ENCODE data around the gene HES1. TPM values are rescaled to one million over a fixed set of nuclear protein-coding genes. Genes with fewer than 3 reads are reported as not detected.

The HES1 gene
- total and polyA plus RNA-seq, 4 donors: 5.3 to 12.5 (median 9.0) TPM

- TF ChIP-seq, protein P1, sequence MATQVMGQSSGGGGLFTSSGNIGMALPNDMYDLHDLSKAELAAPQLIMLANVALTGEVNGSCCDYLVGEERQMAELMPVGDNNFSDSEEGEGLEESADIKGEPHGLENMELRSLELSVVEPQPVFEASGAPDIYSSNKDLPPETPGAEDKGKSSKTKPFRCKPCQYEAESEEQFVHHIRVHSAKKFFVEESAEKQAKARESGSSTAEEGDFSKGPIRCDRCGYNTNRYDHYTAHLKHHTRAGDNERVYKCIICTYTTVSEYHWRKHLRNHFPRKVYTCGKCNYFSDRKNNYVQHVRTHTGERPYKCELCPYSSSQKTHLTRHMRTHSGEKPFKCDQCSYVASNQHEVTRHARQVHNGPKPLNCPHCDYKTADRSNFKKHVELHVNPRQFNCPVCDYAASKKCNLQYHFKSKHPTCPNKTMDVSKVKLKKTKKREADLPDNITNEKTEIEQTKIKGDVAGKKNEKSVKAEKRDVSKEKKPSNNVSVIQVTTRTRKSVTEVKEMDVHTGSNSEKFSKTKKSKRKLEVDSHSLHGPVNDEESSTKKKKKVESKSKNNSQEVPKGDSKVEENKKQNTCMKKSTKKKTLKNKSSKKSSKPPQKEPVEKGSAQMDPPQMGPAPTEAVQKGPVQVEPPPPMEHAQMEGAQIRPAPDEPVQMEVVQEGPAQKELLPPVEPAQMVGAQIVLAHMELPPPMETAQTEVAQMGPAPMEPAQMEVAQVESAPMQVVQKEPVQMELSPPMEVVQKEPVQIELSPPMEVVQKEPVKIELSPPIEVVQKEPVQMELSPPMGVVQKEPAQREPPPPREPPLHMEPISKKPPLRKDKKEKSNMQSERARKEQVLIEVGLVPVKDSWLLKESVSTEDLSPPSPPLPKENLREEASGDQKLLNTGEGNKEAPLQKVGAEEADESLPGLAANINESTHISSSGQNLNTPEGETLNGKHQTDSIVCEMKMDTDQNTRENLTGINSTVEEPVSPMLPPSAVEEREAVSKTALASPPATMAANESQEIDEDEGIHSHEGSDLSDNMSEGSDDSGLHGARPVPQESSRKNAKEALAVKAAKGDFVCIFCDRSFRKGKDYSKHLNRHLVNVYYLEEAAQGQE (IDR thresholded peaks at IDR 0.05): no peak
Measured at GRCh38 chr3:194185221-194185620, 49.3 kb downstream of the HES1 start (continued).

DNA sequence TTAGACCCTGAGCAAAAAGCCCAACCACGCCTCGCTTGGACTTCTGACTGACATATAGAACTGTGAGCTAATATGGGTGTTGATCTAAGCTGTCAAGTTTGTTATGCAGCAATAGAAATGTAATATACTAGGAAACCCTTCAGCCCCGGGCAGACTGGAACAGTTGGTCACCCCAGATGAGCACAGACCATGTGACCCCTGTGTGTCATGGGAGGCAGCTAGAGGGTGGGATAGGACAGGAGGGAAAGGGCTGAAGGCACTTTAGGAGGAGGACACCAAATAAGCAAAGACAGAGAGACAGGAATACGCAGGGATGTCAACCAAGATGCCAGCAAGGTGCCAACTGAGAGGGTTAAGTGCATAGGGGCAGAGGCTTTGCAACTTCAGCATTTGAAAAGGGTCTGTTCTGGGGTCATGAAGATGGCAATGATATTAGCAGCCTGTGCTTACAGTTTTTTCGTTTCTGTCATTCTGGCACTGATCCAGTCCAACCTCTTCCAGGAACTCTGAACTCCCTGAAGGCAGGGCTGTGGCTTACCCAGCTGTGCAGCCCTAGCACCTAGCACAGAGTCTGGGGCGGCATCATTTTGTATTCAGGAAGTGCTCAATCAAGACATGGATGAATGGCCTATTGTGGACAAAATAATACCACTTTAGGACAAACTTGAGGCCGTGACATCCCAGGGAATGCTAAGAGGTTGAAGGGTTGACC, 51.4 kb downstream of the HES1 start:
- H3K9ac ChIP-seq (ENCODE audit: low read depth in 1 of 2, low read length in 2 of 2): no peak overlapping the region
- WGBS: 84% methylated on average over 7 of the region's 7 CpGs

More for the DNA sequence above, 51.4 kb downstream of the HES1 start:
- Histone ChIP-seq H3K9me3 (ENCODE audit: control insufficient read depth in 4 of 4, low read length in 3 of 4) (no peaks in the 10 kb centered on the region), H3K27ac (ENCODE audit: low read depth in 1 of 2, low read length in 2 of 2) (no peak overlapping the region), H3K4me3 (ENCODE audit: low read depth in 1 of 3, low read length in 3 of 3) (no peak overlapping the region), H3K27me3 (ENCODE audit: control insufficient read depth in 4 of 4, insufficient read depth in 4 of 4, low read length in 3 of 4) (no peaks in the 10 kb centered on the region), H3K4me1 (ENCODE audit: control insufficient read depth in 4 of 4, insufficient read depth in 4 of 4, low read length in 3 of 4) (peaks cover 0 to 6% (median 4%) of the 10 kb centered on the region in 4 donors), H3K36me3 (ENCODE audit: control insufficient read depth in 4 of 4, insufficient read depth in 3 of 4, low read depth in 1 of 4, low read length in 3 of 4) (no peaks in the 10 kb centered on the region)
- TF ChIP-seq EGR1 (IDR thresholded peaks at IDR 0.05; ENCODE audit: low read depth in 2 of 2) (no peak), FOXA1 (IDR thresholded peaks at IDR 0.05) (no peak), RAD21 (IDR thresholded peaks at IDR 0.05) (no peak), NR2F2 (IDR thresholded peaks at IDR 0.05) (no peak)
- DNase-seq (ENCODE audit: low spot score): no peak

Small RNA genes lying within 50 kb of the gene (small RNA-seq; reads per million reads assigned to genes)
- gene RN7SL215P: not detected

Other genes with a start within 250 kb of the HES1 start
- gene CPN2, start 215.2 kb downstream of the HES1 start, total RNA-seq: 10 to 100 TPM; 20.4 to 87.9 TPM
- gene CPN2, start 215.2 kb downstream of the HES1 start, polyA plus RNA-seq: 100 to 1,000 TPM; 169 to 196 TPM
- gene LRRC15, start 233.6 kb downstream of the HES1 start, total RNA-seq: under 1 TPM in 1 of 2 donors, not detected in 1; 0.08 TPM
- gene LRRC15, start 233.6 kb downstream of the HES1 start, polyA plus RNA-seq: under 1 TPM; 0.03 to 0.05 TPM